AG08396 (cell line): Measurements from ENCODE around the gene DNAJC30.

Source experiments
- DNase-seq: peaks from one replicate; pipeline ENCODE4 v3.0.0; 2012; ENCODE audit warnings: low spot score, mixed read lengths

Gene DNAJC30

DNA sequence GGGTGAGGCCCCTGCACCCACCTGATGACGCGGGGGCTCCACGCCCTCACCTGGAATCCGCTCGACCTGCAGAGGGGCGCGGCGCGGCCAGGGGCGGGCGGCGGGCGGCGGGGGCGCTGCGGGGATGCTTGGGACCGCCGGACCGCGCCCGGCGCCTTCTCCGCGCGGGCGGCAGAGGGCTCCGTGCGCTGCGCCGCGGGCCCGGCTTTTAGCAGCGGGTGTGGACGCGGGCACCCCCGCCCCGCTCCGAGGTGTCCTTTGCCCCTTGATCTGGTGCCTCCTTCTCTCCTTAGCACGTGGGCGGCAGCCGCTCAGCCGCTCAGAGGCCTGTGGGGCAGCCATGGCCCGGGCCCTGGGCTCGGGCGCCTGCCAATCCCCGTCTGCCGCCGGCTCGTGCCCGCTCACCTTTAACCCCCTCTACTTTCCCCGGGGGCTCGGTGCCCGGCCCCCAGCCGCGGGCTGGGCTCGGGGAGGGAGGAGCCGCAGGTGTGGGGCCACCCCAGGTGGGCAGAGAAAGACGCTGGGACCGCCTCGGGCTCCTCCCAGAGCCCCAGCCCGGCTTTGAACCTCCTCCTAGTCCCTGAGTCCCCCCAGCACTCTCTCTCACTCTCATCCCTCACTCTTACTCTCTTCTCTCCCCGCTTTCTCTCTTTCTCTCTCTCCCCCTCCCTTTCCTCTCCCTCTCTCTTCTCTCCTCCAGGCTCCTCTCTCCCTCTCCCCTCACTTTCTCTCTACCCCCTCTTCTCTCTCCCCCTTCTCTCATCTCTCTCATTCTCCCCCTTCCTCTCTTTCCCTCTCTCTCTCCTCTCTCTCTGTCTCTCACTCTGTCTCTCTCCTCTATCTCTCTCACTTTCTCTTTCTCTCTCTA is 35.3 kb downstream of the DNAJC30 start:
- peak; percentile 52 for DNase-seq

DNA sequence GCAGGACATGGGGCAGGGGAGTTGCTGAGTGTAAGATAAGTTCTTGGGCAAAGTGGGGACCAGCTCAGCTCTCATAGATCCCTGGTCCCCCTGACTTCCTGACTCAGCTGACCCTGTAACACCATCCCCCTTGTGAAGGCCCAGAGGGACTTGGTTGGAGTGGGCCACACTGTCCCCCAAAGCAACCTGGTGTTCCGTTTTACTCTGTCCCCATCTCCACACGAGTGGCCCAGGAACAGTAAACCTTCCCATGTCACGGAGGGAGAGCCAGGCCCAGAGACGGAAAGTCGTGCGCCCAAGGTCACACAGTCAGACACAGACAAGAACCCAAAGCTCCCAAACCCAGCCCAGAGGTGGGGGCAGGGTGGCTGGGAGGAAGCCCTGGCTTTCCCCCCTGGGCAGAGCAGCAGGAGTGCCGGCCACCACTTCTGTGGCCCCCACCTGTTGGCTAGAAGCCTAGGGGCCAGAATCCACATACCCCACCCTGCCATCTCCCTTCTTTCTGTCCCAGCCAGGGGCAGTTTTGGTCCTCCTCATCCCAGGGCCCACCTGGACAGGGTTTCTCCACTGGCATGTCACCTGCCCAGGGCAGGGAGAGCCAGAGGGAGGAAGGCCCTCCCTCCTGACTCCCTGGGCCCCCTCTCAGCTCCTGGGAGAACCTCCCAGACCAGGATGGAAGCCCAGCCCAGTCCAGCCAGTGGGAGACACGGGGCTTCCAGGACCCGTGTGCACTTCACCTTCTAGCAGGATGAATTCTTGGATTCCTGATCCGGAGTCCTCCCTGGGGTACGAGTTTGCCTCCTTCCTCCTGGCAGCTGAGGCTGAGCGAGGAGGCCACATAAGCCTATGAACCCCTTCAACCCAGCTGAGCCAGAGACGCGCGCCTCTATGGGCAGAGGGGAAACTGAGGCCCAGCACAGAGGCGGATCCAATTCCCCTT is 36.2 kb downstream of the DNAJC30 start:
- DNase-seq: no peak

DNA sequence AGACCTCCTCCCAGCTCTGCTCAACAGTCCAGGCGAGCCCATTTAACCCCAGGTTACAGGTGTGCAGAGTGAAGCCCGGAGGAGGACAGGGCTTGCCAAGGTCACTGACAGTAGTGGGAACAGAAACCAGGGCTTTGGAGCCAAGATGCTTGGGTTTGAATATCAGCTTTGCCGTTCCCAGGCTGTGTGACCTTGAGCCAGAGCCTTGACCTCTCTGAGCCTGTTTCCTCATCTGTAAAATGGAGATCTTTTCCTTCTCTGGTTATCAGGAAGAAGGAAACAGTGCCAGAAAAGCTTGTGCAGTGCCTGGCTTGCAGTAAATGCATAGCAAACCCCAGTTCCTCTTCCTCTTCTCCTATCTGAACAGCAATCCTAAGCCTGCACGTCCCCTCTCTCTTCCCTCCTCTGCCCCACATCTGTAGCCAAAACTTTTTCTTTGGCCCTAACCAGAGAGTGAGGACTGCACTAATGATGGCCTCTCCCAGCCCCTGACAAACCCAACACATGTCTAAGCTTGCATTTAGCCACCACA is 37.5 kb downstream of the DNAJC30 start:
- no peak for DNase-seq

DNA sequence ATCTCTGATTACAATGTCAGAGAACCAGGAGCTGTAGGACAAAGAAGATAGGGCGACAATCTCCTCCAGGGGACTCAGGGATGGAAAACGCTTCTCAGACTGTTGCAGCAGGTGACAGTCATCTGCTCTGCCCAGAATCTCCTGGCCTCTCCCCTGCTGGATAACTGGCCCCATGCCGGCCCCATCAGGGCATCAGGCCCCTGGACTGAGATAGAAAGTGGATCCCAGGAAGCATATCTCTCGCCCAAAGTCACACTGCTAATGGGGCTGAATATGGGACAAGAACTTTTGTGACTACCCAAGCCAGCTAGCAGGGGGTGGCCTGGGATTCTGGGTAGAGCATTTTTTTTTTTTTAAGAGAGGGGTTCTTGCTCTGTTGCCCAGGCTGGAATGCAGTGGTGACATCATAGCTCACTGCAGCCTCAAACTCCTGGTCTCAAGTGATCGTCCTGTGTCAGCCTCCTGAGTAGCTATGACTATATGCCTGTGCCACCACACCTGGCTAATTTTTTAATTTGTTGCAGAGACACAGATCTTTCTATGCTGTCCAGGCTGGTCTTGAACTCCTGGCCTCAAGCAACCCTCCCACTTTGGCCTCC is 38.5 kb downstream of the DNAJC30 start:
- no peak for DNase-seq

DNA sequence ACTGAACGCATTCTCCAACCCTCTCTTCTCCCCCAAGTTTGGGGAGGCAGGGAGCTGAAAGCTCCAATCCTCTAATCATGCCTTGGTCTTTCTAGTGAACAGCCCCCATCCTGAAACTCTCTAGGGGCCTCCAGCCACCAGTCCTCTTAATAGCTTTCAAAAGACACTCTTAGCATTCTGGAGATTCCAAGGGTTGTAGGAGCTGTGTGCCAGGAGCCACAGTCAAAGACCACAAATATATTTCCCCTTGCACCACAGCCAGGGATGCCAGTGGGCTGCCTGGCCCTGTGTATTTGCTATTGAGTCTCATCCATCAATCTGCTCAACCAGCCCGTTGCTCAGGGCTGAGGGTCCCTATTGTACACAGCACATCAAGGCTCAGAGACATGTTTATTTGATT is 40.4 kb downstream of the DNAJC30 start:
- no peak for DNase-seq

DNA sequence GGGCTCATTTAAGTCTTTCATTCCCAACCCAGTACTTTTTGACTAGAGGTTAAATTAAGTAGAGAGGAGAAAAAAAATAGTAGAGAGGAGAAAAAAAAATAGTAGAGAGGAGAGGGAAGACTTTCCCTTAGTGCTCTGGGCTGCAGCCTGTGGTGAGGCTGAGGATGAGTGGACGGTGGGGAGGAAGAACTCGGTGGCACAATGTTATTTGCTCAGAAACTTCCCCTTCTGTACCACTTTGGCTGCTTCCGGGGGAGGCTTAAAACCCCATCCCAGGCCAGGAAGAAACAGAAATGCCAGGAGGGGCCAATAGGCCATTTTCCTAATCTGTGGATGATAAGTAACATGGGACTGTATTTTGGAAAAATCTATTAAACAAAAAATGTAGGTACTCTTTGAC is 44.3 kb downstream of the DNAJC30 start:
- no peak for DNase-seq

DNA sequence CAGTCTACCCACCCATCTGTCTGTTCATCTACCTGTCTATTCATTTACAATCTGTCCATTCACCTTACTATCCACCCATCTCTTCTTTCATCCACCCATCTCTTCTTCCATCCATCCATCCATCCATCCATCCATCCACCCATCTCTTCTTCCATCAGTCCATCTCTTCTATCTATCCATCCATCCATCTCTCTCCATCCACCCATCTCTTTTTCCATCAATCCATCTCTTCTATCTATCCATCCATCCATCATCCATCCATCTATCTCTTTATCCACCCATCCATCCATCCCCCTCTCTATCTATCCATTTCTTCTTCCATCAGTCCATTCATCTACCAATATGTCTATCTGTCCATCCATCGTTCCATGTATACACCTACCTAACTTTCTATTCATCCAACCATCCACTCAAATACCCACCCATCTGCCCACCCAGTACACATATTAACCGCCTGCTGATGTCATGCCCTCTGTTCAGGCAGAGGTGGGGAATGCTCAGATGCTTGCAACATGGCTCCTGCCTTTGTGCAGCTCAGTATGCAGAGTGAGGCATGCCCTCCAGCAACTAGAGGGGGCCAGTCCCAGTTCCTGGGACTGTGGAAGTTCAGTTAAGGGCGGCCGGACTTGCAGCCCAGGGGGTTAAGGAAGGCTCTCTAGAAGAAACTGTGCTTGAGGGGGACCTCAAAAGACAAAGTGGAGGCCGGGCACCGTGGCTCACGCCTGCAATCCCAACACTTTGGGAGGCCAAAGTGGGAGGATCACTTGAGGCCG is 47.6 kb downstream of the DNAJC30 start:
- DNase-seq: no peak

DNA sequence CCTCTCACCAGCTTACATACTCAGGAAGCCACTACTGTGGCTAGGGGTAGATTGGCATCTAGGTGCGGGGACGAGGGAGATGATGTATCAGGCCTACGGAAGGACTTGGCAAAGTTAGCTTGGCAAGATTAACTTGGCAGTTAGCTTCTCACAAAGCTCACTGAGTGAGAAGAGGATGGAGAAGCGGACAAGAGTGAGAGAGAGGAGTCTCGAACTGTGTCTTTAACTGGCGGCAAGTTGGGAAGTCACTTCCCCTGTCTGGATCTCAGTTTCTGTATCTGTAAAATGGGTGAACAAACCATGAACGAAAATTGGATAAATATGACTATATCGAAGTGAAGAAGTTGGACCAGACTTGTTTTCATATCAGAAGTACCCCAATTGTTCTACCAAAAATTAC is 49.4 kb downstream of the DNAJC30 start:
- no peak for DNase-seq

DNA sequence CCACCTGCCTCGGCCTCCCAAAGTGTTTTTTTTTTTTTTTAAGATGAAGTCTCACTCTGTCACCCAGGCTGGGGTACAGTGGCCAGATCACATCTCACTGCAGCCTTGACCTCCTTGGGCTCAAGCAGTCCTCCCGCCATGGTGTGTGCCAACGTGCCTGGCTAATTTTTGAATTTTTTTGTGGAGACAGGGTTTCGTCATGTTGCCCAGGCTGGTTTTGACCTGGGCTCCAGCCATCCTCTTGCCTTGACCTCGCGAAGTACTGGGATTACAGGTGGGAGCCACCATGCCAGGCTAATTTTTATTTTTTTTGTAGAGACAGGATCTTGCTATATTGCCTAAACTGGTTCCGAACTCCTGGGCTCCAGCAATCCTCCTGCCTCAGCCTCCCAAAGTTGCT is 49.9 kb downstream of the DNAJC30 start:
- DNase-seq: no peak

DNA sequence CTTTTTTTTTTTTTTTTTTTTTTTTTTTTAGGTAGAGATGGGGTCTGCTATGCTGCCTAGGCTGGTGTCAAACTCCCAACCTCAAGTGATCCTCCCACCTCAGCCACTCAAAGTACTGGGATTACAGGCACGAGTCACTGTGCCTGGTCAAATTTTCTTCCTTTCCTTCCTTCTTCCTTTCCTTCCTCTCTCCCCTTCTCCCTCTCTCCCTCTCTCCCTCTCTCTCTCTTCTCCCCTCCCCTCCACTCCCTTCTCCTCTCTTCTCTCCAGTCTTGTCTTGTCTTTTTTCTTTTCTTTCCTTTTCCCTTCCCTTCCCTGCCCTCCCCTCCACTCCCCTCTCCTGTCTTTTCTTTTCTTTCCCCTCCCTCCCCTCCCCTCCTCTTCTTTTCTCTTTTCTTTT is 51.7 kb downstream of the DNAJC30 start:
- DNase-seq: no peak
